Urinary bladder (tissue), 4 donors: ENCODE results near the gene LMBRD2. TPM values are rescaled to one million over a fixed set of nuclear protein-coding genes. Genes with fewer than 3 reads are reported as not detected.
"Not testable (repeated sequence)": the region's sequence is repeated elsewhere in the genome, so short reads cannot be mapped to it uniquely, and the experiment has no call there.

Source experiments
- DNase-seq: peaks from one replicate; pipeline ENCODE4 v3.0.0-alpha.2; 2015; ENCODE audit errors: extremely low spot score
- H3K27ac ChIP-seq: one replicate; pipeline ENCODE4 v1.5.1; 2013; ENCODE audit warnings: low read depth, mild to moderate bottlenecking, moderate library complexity
- H3K36me3 ChIP-seq: one replicate; pipeline ENCODE4 v1.6.1; 2013; ENCODE audit warnings: mild to moderate bottlenecking, moderate library complexity; ENCODE audit not compliant: insufficient read depth
- H3K4me1 ChIP-seq: one replicate; pipeline ENCODE4 v1.6.1; 2013; ENCODE audit warnings: mild to moderate bottlenecking, moderate library complexity; ENCODE audit not compliant: insufficient read depth
- H3K4me3 ChIP-seq: one replicate; pipeline ENCODE4 v1.5.1; 2013; ENCODE audit warnings: low read depth, low read length
- WGBS: extraction: QIAGEN DNeasy Blood & Tissue Kit; methylation state at CpG from one replicate; pipeline ENCODE4 v1.1.7; 2013; 5-methylcytosine and 5-hydroxymethylcytosine counted together
- polyA plus RNA-seq: library from polyadenylated mRNA; stranded (reverse); fragments of 200-250 nt; gene quantifications from one replicate; pipeline ENCODE4 v1.2.3, GENCODE V29; 2013
- total RNA-seq: library from RNA; depleted of rRNA; stranded (reverse); fragments of >200 nt; gene quantifications from one replicate; pipeline ENCODE4 v1.2.3, GENCODE V29; 2014
- donor health status: healthy with polysubstance abuse.
- donor health status: healthy.

The LMBRD2 gene
- total and polyA plus RNA-seq, 2 donors, result 5.7 to 31.6 TPM

DNA sequence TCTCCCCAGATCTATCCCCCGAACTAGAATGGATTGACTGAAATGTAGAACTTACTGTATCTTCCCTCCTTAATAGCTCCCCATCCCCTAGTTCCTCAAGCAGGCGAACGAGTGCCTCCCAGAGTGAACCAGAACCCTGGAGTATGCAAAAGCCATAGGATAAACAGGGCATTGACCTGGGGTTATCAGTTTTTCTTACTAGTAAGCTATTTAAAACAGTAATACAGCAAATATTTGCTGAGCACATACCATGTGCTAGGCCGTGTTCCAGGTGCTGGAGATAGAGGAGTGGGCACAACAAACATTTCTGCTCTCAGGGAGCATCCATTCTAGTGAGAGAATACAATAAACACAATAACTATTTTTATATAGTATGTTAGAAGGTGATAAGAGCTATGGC lies 2.0 kb upstream of the LMBRD2 start:
- Histone ChIP-seq H3K4me1 (no peaks in the 10 kb centered on the region), H3K27ac (no peak overlapping the region), H3K4me3 (no peak overlapping the region), H3K36me3 (no peaks in the 10 kb centered on the region)
- WGBS, result 76% methylated on average over 4 of the region's 4 CpGs
- DNase-seq, result no peak

DNA sequence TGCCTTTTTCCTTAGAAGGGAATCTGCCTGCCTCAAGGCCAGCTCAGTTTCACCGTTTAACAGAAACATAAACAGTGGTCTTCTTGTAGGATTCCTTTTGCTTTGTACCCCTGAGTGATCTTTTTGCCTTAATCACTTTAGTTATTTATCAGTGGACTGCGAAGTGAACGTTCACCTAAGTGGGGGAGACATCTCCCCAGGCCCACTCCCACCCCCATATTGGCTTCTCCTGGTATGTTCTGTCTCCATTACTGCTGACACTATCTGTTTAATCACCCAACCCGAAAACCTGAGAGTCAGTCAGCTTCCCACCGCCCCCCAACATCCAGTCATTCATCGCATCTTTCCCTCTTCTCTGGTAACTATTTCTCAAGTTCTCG lies 1.6 kb upstream of the LMBRD2 start:
- Histone ChIP-seq H3K36me3 (no peaks in the 10 kb centered on the region), H3K4me3 (no peak overlapping the region), H3K4me1 (no peaks in the 10 kb centered on the region), H3K27ac (no peak overlapping the region)
- DNase-seq, result no peak
- WGBS, result 59% methylated on average over 7 of the region's 7 CpGs

DNA sequence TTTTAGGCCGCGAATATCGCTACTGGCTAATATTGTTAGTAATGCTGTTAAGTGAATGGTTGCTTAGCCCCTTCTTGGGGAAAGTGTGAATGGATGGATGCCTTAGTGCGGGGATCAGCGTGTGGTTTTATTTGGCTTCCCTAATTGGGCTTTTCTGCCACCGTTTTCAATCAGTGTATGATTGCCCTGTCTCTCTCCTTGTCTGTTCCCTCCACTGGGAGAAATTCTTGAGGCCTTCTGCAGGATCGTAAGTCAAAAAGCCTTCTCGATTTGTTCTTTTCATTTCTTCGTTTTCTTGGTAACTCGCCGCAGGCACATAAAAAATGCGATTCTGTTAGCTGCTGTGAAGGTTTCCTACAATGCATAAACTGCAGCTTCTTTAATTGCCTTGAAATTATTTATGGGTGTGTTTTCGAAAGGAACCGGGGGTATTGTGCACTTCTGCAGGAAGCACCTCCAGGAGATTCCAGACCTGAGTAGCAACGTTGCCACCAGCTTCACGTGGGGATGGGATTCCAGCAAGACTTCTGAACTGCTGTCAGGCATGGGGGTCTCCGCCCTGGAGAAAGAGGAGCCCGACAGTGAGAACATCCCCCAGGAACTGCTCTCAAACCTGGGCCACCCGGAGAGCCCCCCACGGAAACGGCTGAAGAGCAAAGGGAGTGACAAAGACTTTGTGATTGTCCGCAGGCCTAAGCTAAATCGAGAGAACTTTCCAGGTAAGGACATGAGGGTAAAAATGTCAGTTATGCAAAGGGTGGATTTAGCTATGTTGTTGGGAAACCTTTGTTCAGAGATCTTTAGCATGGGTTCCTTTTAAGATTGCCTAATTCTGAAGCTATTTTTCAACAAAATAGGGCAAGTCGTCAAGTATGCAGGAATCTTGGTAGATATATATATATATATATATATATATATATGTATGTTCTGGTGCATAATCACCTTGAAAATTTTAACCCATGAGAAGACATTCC lies 924 bp upstream of the LMBRD2 start:
- Histone ChIP-seq H3K4me1 (no peaks in the 10 kb centered on the region), H3K4me3 (peak overlapping the region; percentile 87), H3K27ac (no peak overlapping the region), H3K36me3 (no peaks in the 10 kb centered on the region)
- 3% methylated on average over 24 of the region's 24 CpGs for WGBS
- no peak for DNase-seq

DNA sequence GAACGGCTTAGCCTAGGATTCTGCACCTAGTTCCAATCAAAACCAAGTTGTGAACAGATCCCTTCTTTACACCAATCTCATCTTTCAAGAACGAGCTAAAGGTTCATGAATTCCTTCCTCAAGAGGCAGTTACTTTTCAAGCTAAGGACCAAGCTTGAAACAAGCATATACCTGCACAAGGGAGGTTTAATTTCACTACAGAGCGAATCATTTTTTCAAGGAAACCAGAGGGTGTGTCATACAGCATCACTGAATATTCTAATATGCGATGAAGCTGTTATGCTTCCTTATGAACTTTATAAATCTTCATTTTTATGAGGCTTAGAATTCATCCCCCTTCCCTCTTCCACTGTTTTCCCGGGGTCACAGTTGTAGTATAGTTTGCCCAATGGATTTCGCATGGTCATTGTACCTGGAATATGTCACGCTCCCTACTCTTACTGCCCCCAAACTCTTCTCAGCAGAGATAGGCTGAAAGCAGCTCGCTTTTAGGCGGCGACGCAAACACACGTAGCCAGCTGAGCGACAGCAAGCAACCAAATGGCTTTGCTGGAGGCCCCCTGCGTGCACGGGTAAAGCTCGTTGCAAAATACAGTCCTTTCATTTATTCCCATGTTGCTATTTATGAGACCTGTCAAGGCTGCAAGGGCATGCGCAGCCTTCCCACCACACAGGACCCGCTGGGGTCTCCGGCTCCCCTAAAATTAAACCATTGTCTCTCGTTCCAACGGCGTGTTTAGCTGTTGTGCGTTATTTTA lies 832 bp downstream of the LMBRD2 start:
- H3K4me1 ChIP-seq, result no peaks in the 10 kb centered on the region
- no peaks in the 10 kb centered on the region for H3K36me3 ChIP-seq
- WGBS, result 3% methylated on average over 23 of the region's 23 CpGs
- DNase-seq, result peak; percentile 20
- peak overlapping the region; percentile 87 for H3K4me3 ChIP-seq
- H3K27ac ChIP-seq, result no peak overlapping the region

DNA sequence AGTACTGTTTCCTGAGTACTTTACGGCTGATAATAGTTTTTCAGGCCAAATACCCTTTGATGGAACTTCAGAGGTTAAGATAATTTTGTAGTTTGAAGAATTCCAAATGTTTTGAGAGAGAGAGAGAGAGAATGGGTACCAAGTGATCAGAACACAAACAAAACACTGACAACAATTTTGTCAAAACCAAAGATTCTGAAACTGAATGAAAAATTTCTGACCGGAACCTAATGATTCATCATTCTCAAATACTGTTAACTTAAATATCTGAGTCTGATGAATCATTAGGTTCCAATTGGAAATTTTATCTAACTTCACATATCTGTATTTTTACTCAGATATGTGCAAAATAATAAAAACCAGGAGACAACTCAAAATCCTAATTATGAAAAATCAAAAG lies 4.0 kb downstream of the LMBRD2 start:
- 94% methylated on average over 2 of the region's 2 CpGs for WGBS
- no peak overlapping the region for H3K4me3 ChIP-seq
- H3K27ac ChIP-seq, result no peak overlapping the region

DNA sequence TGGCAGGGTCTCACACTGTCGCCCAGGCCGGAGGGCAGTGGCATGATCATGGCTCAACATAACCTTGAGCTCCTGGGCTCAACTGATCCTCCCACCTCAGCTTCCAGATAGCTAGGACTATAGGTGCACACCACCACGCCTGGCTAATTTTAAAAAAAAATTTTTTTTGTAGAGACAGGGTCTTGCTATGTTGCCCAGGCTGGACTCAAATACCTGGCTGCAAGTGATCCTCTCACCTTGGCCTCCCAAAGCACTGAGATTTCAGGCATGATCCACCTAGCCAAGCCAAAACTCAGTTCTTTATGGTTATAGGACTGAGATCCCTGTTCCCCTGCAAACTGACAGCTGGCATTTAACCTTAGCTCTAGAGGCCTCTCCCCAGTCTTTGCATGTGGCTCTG lies 5.3 kb downstream of the LMBRD2 start:
- no peak for DNase-seq
- Histone ChIP-seq H3K27ac (no peak overlapping the region), H3K4me1 (no peaks in the 10 kb centered on the region), H3K4me3 (no peak overlapping the region), H3K36me3 (no peaks in the 10 kb centered on the region)
- 74% methylated on average over 3 of the region's 3 CpGs for WGBS

More for the DNA sequence above, 4.0 kb downstream of the LMBRD2 start:
- DNase-seq, result no peak
- Histone ChIP-seq H3K4me1 (no peaks in the 10 kb centered on the region), H3K36me3 (no peaks in the 10 kb centered on the region)

DNA sequence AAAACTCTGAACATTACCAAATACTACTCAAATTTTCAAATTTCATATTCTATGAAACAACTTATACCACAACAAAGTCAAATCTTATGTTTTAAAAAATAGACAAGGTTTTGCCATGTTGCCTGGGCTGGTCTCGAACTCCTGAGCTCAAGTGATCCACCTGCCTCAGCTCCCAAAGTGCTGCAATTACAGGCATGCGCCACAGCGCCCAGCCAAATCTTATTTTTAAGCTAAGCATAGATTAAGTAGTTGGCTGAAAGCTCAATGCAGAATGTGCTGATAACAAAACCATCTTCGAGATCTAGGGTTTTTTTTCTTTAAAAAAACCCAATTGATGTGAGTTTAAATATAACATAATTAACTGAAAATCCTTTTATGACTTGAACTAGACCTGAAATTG lies 6.4 kb downstream of the LMBRD2 start:
- WGBS, result 80% methylated on average over 4 of the region's 4 CpGs
- DNase-seq, result no peak
- Histone ChIP-seq H3K4me1 (no peaks in the 10 kb centered on the region), H3K36me3 (peaks cover 2% of the 10 kb centered on the region), H3K27ac (no peak overlapping the region), H3K4me3 (no peak overlapping the region)

DNA sequence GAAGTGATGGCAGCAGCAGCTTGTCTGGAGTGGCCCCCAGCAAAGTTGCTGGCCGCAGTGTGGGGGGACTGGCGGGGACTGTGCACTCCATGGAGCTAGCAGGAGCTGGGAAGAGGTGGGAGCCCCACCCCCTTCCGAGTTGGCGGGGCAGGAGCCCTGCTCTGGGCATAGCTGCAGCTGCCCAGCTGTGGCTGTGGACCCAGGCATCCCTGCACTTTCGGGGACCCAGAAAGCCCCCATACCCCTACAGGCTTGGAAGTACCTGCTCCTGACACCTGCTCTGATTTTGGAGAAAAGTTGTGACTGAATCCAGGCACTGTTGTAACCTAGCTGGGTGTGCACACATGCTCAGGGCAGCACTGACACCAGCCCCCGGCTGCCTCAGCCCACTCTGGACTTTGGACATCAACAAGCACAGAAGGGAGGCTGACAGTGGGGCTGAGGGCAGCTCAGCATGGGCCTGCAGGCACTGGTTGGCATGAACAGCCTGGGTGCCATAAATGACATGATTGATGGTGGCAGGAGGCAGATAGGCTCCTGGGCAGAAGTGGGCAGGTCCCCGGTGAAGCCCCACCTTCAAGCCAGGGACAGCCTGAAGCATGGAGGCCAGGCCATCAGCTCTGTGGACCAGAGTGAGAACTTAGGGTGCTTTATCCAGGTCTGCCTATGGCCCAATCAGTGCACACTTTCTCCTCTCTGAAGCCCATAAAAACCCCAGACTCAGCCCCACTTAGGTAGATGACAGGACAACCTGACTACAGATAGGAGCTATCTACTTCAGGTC lies 12.6 kb downstream of the LMBRD2 start:
- Histone ChIP-seq H3K36me3 (peaks cover 2% of the 10 kb centered on the region), H3K4me3 (no peak overlapping the region), H3K4me1 (no peaks in the 10 kb centered on the region), H3K27ac (no peak overlapping the region)
- WGBS, result 97% methylated on average over 7 of the region's 7 CpGs
- no peak for DNase-seq

DNA sequence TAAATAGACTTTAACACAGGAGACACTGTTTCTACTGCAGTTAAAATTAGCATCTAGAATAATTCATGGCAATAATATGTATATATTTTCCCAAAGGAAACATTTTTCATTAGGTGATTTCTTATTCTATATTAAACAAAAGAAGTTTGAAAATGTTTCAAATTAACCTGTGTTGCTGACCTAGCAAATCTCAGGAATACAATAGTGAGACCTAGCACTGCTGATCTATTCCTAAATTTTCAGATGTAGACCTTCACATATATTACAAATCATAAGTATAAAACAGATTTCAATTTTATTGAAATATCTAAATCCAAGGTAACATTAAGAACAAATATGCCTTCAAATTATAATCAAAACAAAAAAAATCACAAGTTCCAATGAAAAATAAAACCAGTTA lies 15.1 kb downstream of the LMBRD2 start:
- no peak overlapping the region for H3K27ac ChIP-seq
- no peak overlapping the region for H3K4me3 ChIP-seq
- DNase-seq, result no peak
- H3K36me3 ChIP-seq, result peaks cover 2% of the 10 kb centered on the region
- H3K4me1 ChIP-seq, result no peaks in the 10 kb centered on the region

DNA sequence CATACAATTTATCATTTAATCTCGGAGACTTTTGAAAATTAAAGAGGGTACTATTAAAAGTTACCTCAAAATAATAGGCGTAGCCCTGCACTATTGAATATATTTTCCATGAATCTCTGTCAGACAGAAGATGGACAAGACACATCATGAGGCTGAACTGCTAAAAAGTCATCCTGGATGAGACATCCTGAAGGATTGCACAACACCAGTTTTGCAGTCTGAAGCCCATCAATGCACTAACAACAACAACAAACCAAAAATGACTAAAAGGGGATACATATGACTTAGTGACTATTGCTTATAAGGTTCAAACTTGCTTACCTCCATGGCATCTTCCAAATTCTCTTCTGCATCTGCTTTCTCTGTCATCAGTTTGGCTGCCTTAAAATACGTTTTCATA lies 15.7 kb downstream of the LMBRD2 start:
- Histone ChIP-seq H3K36me3 (peaks cover 2% of the 10 kb centered on the region), H3K27ac (no peak overlapping the region), H3K4me1 (no peaks in the 10 kb centered on the region), H3K4me3 (no peak overlapping the region)
- WGBS, result 94% methylated on average over 3 of the region's 3 CpGs
- DNase-seq, result no peak

DNA sequence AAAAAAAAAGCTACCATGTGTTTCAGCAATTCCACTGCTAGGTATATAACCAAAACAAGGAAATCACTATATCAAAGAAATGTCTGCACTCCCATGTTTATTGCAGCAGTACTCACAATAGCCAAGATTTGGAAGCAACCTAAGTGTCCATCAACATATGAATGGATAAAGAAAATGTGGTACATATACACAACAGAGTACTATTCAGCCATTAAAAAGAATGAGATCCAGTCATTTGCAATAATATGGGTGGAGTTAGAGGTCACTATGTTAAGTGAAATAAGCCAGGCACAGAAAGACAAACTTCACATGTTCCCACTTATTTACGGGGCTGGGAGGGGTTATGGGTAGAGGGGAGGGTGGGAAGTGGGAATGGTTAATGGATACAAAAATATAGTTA lies 18.7 kb downstream of the LMBRD2 start:
- not testable (repeated sequence) for H3K4me3 ChIP-seq, H3K4me1 ChIP-seq, H3K27ac ChIP-seq, DNase-seq, H3K36me3 ChIP-seq
- WGBS, result 93% methylated on average over 1 of the region's 1 CpG

DNA sequence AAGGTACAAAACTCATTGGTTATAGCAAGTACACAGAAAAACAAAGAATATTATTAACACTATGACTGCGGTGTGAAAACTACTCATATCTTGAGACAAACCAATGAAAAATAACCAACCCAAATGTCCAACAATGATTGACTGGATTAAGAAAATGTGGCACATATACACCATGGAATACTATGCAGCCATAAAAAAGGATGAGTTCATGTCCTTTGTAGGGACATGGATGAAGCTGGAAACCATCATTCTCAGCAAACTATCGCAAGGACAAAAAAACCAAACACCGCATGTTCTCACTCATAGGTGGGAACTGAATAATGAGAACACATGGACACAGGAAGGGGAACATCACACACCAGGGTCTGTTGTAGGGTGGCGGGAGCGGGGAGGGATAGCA lies 22.0 kb downstream of the LMBRD2 start:
- WGBS, result over 99% methylated on average over 4 of the region's 5 CpGs
- not testable (repeated sequence) for H3K4me1 ChIP-seq, H3K36me3 ChIP-seq, DNase-seq, H3K4me3 ChIP-seq, H3K27ac ChIP-seq

DNA sequence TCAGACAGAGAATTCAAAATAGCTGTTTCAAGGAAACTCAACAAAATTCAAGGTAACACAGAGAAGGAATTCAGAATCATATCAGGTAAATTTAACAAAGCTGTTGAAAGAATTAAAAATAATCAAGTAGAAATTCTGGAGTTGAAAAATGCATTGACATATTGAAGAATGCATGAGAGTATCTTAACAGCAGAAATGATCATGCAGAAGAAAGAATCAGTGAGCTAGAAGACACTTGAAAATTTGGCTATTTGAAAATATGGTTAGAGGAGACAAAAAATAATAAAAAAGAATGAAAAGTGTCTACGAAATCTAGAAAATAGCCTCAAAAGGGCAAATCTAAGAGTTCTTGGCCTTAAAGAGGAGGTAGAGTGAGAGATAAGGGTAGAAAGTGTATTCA lies 22.9 kb downstream of the LMBRD2 start:
- Histone ChIP-seq H3K4me1 (no peaks in the 10 kb centered on the region), H3K27ac (no peak overlapping the region), H3K4me3 (no peak overlapping the region), H3K36me3 (peaks cover 1% of the 10 kb centered on the region)
- WGBS, result 99% methylated on average over 1 of the region's 1 CpG
- no peak for DNase-seq
